Body of pancreas (tissue), 4 donors: ENCODE measurements around the gene ZNF277. TPM values are rescaled to one million over a fixed set of nuclear protein-coding genes. Genes with fewer than 3 reads are reported as not detected.

Source experiments
- ATAC-seq: fragments of 150-250 bp; one replicate; pipeline ENCODE4 v1.9.1; 2016
- DNase-seq, 4 donors: peaks; one replicate each; pipeline ENCODE4 v3.0.0-alpha.2; 2019
- H3K27ac ChIP-seq, 4 donors: fragments of 200-600 bp; sonication (generic); 1 replicate in 3 of 4; 2 replicates in 1 of 4; pipeline versions ENCODE4 v1.5.1 to v1.6.1; 2016 to 2019; ENCODE audit warnings: mild to moderate bottlenecking in 1 of 4, mixed read lengths in 1 of 4, moderate library complexity in 1 of 4
- H3K27me3 ChIP-seq, 2 donors: fragments of 200-600 bp; sonication (generic); one replicate each; pipeline ENCODE4 v1.6.0; 2016; ENCODE audit warnings: mild to moderate bottlenecking in 1 of 2
- H3K36me3 ChIP-seq, 2 donors: fragments of 200-600 bp; sonication (generic); replicated peaks in 1 of 2; 2 replicates each; pipeline ENCODE4 v1.5.1; 2016; ENCODE audit warnings: low read depth in 2 of 2; ENCODE audit not compliant: insufficient read depth in 1 of 2
- H3K4me1 ChIP-seq: fragments of 200-600 bp; sonication (generic); one replicate; pipeline ENCODE4 v1.6.0; 2016
- H3K4me3 ChIP-seq, 2 donors: fragments of 200-600 bp; sonication (generic); 1 replicate in 1 of 2; 2 replicates in 1 of 2; pipeline ENCODE4 v1.5.1; 2016 to 2019
- H3K9me3 ChIP-seq, 3 donors: fragments of 200-600 bp; sonication (generic); 1 replicate in 2 of 3; 2 replicates in 1 of 3; pipeline ENCODE4 v1.5.1; 2016
- CTCF ChIP-seq, 7 experiments: fragments of 450-650 bp in 4 of 7; fragments of 200-600 bp in 3 of 7; sonication (generic) in 3 of 7; IDR thresholded peaks; one replicate each; pipeline ENCODE4 v1.5.1; 2016 to 2019; ENCODE audit warnings: antibody characterized with exemption in 7 of 7
- POLR2A ChIP-seq, 3 donors: fragments of 450-650 bp; IDR thresholded peaks; one replicate each; pipeline ENCODE4 v1.6.1; 2016; ENCODE audit warnings: antibody characterized with exemption in 3 of 3, mild to moderate bottlenecking in 2 of 3
- WGBS, 2 donors: methylation state at CpG; one replicate each; pipeline ENCODE4 v1.1.5; 2017; 5-methylcytosine and 5-hydroxymethylcytosine counted together
- intact Hi-C: fragments of 100-400 bp; cut with DNase I; formaldehyde crosslinking; loops from one replicate; pipeline ENCODE4 v1.15.1; 2023
- total RNA-seq, 2 donors: library from RNA; depleted of rRNA; stranded (reverse); fragments of >200 nt; gene quantifications; one replicate each; pipeline ENCODE4 v1.1.0, GENCODE V29; 2016

The ZNF277 gene
- total RNA-seq, 2 donors from 2014 or later = 12.9 to 34.0 TPM

- peaks cover 18% of the 10 kb centered on the region for H3K4me1 ChIP-seq
- no peak overlapping the region for H3K4me3 ChIP-seq
- H3K27me3 ChIP-seq = no peaks in the 10 kb centered on the region
- intact Hi-C loops = no loop called here
- ATAC-seq (peak; percentile 96), DNase-seq (peak; percentile 60 to 78 (median 66))
- H3K36me3 ChIP-seq = no peaks in the 10 kb centered on the region
- 30 to 59% methylated on average over 2 of the region's 2 CpGs for WGBS, 2 donors
- no peaks in the 10 kb centered on the region for H3K9me3 ChIP-seq
- peak overlapping the region in 1 of 4 donors; percentile 38 for H3K27ac ChIP-seq
- TF ChIP-seq CTCF (IDR thresholded peaks at IDR 0.05) (no peak), POLR2A (IDR thresholded peaks at IDR 0.05) (no peak)
These were observed 135.0 kb downstream of the ZNF277 start for GRCh38 chr7:112341464-112341863.

GRCh38 chr7:112346381-112347060 is 140.0 kb downstream of the ZNF277 start:
- Histone ChIP-seq H3K4me1 (peaks cover 14% of the 10 kb centered on the region), H3K36me3 (no peaks in the 10 kb centered on the region), H3K27ac (no peak overlapping the region), H3K4me3 (no peak overlapping the region), H3K27me3 (no peaks in the 10 kb centered on the region), H3K9me3 (no peaks in the 10 kb centered on the region)
- DNase-seq (no peak), ATAC-seq (no peak)
- WGBS, 2 donors = 70 to 75% methylated on average over 4 of the region's 4 CpGs
- no peak for TF ChIP-seq CTCF (IDR thresholded peaks at IDR 0.05)
- TF ChIP-seq POLR2A (IDR thresholded peaks at IDR 0.05) = no peak
- intact Hi-C loops = no loop called here

GRCh38 chr7:112347088-112347487 is 140.6 kb downstream of the ZNF277 start:
- DNase-seq = no peak
- Histone ChIP-seq H3K27me3 (no peaks in the 10 kb centered on the region), H3K9me3 (no peaks in the 10 kb centered on the region), H3K4me1 (peaks cover 8% of the 10 kb centered on the region), H3K36me3 (no peaks in the 10 kb centered on the region), H3K27ac (no peak overlapping the region), H3K4me3 (no peak overlapping the region)
- intact Hi-C loops = no loop called here
- ATAC-seq = no peak
- TF ChIP-seq CTCF (IDR thresholded peaks at IDR 0.05) (no peak), POLR2A (IDR thresholded peaks at IDR 0.05) (no peak)

- ATAC-seq = no peak
These were observed 144.1 kb downstream of the ZNF277 start for GRCh38 chr7:112350585-112350984.

More at GRCh38 chr7:112350585-112350984, 144.1 kb downstream of the ZNF277 start:
- 93 to 94% methylated on average over 1 of the region's 1 CpG for WGBS, 2 donors
- intact Hi-C loops = no loop called here
- no peaks in the 10 kb centered on the region for H3K27me3 ChIP-seq
- H3K27ac ChIP-seq = no peak overlapping the region
- H3K36me3 ChIP-seq = no peaks in the 10 kb centered on the region
- DNase-seq = no peak
- no peaks in the 10 kb centered on the region for H3K9me3 ChIP-seq
- peaks cover 5% of the 10 kb centered on the region for H3K4me1 ChIP-seq
- TF ChIP-seq CTCF (IDR thresholded peaks at IDR 0.05) = no peak
- TF ChIP-seq POLR2A (IDR thresholded peaks at IDR 0.05) = no peak
- H3K4me3 ChIP-seq = no peak overlapping the region
